OCI-LY7 (cell line): Measurements from ENCODE around the gene LCE2C. TPM values are rescaled to one million over a fixed set of nuclear protein-coding genes. Genes with fewer than 3 reads are reported as not detected.

Experiments used
- BruUV-seq: library from RNA; stranded (reverse); fragments of 400-500 nt; replicated peaks from 2 replicates; lab custom pipeline; 2021; lab: Mats Ljungman, UMichigan
- CTCF ChIA-PET: fragments of 300-600 bp; sonication (Branson Sonifier 250); formaldehyde crosslinking; loops from one replicate; lab custom pipeline; 2022; ENCODE audit warnings: antibody characterized with exemption; ENCODE audit not compliant: unreplicated experiment; lab: Charles Lee
- POLR2A ChIA-PET: fragments of 300-600 bp; sonication (Branson Sonifier 250); formaldehyde crosslinking; loops from one replicate; lab custom pipeline; 2022; ENCODE audit warnings: antibody characterized with exemption; lab: Charles Lee
- DNase-seq: peaks from one replicate; pipeline ENCODE4 v3.0.0-alpha.2; 2015; ENCODE audit warnings: low spot score
- H2AFZ ChIP-seq: fragments of 200-600 bp; sonication (generic), shearing (Covaris generic); 2 replicates; pipeline ENCODE4 v1.6.1; 2014; ENCODE audit warnings: mild to moderate bottlenecking, antibody characterized with exemption, low read length, moderate library complexity
- H3K27ac ChIP-seq: fragments of 200-600 bp; sonication (generic); 2 replicates; pipeline ENCODE4 v1.5.1; 2014; ENCODE audit warnings: mixed run types, low read depth, mild to moderate bottlenecking, moderate library complexity, low read length, inconsistent platforms; ENCODE audit not compliant: poor library complexity, severe bottlenecking
- H3K36me3 ChIP-seq: fragments of 200-600 bp; sonication (generic); 2 replicates; pipeline ENCODE4 v1.6.1; 2014; ENCODE audit warnings: mild to moderate bottlenecking, antibody characterized with exemption, low read length, moderate library complexity, mixed read lengths; ENCODE audit not compliant: insufficient read depth
- H3K4me1 ChIP-seq: fragments of 200-600 bp; sonication (generic); 2 replicates; pipeline ENCODE4 v1.5.1; 2014; ENCODE audit warnings: mild to moderate bottlenecking, low read length; ENCODE audit not compliant: insufficient read depth, poor library complexity, severe bottlenecking
- H3K4me2 ChIP-seq: fragments of 200-600 bp; sonication (generic); 2 replicates; pipeline ENCODE4 v1.6.1; 2014; ENCODE audit warnings: mild to moderate bottlenecking, low read length
- H3K4me3 ChIP-seq: fragments of 200-600 bp; sonication (generic); 2 replicates; pipeline ENCODE4 v1.5.1; 2014; ENCODE audit warnings: mild to moderate bottlenecking, low read depth, low read length; ENCODE audit not compliant: poor library complexity, severe bottlenecking
- H3K79me2 ChIP-seq: fragments of 200-600 bp; sonication (generic); 2 replicates; pipeline ENCODE4 v1.6.1; 2016; ENCODE audit warnings: low read depth, mild to moderate bottlenecking, low read length, moderate library complexity, mixed read lengths; ENCODE audit not compliant: insufficient read depth
- H3K9me2 ChIP-seq: fragments of 200-600 bp; sonication (generic); 2 replicates; pipeline ENCODE4 v1.6.1; 2016; ENCODE audit warnings: mild to moderate bottlenecking, low read length, mixed read lengths; ENCODE audit not compliant: insufficient read depth
- H3K9me3 ChIP-seq: fragments of 200-600 bp; sonication (generic); 2 replicates; pipeline ENCODE4 v1.6.1; 2014; ENCODE audit warnings: mild to moderate bottlenecking, mixed run types, low read length, mixed read lengths
- H4K20me1 ChIP-seq: fragments of 200-600 bp; sonication (generic); 2 replicates; pipeline ENCODE4 v1.6.1; 2014; ENCODE audit warnings: mild to moderate bottlenecking, antibody characterized with exemption, low read length, moderate library complexity, mixed read lengths; ENCODE audit not compliant: insufficient read depth
- EZH2phosphoT487 ChIP-seq: fragments of 200-600 bp; sonication (generic); IDR thresholded peaks from 2 replicates; pipeline ENCODE4 v1.6.1; 2018; ENCODE audit warnings: low read depth, borderline replicate concordance, mild to moderate bottlenecking, mixed run types, antibody characterized with exemption, low read length, moderate library complexity, mixed read lengths
- intact Hi-C: fragments of 100-400 bp; cut with micrococcal nuclease; formaldehyde crosslinking; loops from one replicate; pipeline ENCODE4 v1.10.0; 2022; ENCODE audit not compliant: unreplicated experiment
- total RNA-seq, 2 experiments: library from RNA; depleted of rRNA in 1 of 2; stranded (reverse); fragments of >200 nt in 1 of 2; shearing (Covaris generic) in 1 of 2; gene quantifications; 2 replicates each; pipeline ENCODE4 v1.2.3, GENCODE V29; 2014 to 2022
- TF ChIP-seq, protein P1 (sequence below): fragments of 200-600 bp; sonication (generic); conservative IDR thresholded peaks from 2 replicates; pipeline ENCODE4 v1.5.1; 2014; ENCODE audit warnings: mild to moderate bottlenecking, antibody characterized with exemption, low read length, moderate library complexity, mixed read lengths

The LCE2C gene
- total RNA-seq, 2 experiments from 2014 or later, result not detected

DNA sequence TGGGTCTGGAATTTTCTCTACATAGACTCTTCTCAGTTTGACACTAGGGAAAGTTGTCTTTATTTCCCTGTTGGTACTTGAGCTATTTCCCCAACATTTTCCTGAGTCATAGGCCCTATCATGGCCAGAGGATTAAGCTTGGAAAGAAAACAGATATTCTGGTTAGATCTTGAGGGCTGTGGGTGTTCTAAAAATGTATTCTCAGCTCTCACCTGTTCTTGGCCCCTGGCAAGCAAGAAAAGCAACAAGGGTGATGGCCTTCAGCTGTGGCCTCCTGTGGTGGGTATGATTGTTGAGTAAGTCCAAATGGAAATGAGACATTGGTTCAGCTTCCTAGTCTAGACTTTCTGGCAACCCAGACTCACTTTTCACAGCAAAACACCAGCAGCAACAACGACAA lies 34.7 kb upstream of the LCE2C start:
- intact Hi-C loops, result no loop called here
- POLR2A ChIA-PET, result no interaction called here

DNA sequence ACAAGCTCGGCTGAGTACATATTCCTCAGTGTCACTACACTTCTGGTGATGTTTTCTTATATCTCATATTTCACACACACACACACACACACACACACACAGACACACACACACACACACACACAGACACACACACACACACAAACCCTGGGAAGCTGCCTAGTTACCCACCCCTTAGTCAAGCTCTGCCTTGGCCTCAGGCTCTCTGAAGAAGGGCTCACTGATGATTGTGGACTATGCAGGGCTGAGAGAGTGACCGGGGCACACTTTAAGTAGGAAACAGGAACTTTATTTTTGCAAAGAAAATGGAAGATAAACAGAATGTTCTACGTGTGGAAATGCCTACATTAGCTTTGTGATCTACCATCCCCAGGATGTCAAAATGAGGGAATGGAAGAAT lies 31.1 kb upstream of the LCE2C start:
- intact Hi-C loops, result no loop called here
- POLR2A ChIA-PET, result no interaction called here
- H3K4me2 ChIP-seq, result no peak overlapping the region
- H4K20me1 ChIP-seq, result no peaks in the 10 kb centered on the region
- no peaks in the 10 kb centered on the region for H3K79me2 ChIP-seq
- TF ChIP-seq, protein P1, sequence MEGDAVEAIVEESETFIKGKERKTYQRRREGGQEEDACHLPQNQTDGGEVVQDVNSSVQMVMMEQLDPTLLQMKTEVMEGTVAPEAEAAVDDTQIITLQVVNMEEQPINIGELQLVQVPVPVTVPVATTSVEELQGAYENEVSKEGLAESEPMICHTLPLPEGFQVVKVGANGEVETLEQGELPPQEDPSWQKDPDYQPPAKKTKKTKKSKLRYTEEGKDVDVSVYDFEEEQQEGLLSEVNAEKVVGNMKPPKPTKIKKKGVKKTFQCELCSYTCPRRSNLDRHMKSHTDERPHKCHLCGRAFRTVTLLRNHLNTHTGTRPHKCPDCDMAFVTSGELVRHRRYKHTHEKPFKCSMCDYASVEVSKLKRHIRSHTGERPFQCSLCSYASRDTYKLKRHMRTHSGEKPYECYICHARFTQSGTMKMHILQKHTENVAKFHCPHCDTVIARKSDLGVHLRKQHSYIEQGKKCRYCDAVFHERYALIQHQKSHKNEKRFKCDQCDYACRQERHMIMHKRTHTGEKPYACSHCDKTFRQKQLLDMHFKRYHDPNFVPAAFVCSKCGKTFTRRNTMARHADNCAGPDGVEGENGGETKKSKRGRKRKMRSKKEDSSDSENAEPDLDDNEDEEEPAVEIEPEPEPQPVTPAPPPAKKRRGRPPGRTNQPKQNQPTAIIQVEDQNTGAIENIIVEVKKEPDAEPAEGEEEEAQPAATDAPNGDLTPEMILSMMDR, result no peak
- TF ChIP-seq EZH2phosphoT487, result no peak
- CTCF ChIA-PET, result no interaction called here
- no TSS peak for BruUV-seq
- H3K4me1 ChIP-seq, result no peaks in the 10 kb centered on the region
- no peak overlapping the region for H3K27ac ChIP-seq
- H3K9me2 ChIP-seq, result no peaks in the 10 kb centered on the region
- no peak overlapping the region for H2AFZ ChIP-seq
- DNase-seq, result no peak
- no peaks in the 10 kb centered on the region for H3K36me3 ChIP-seq
- H3K9me3 ChIP-seq, result no peaks in the 10 kb centered on the region
- no peak overlapping the region for H3K4me3 ChIP-seq

More for the DNA sequence above, 34.7 kb upstream of the LCE2C start:
- no peak for TF ChIP-seq EZH2phosphoT487
- TF ChIP-seq, protein P1, result no peak
- Histone ChIP-seq H3K4me2 (no peak overlapping the region), H4K20me1 (no peaks in the 10 kb centered on the region), H2AFZ (no peak overlapping the region), H3K4me3 (no peak overlapping the region), H3K4me1 (no peaks in the 10 kb centered on the region), H3K9me2 (no peaks in the 10 kb centered on the region), H3K36me3 (no peaks in the 10 kb centered on the region), H3K9me3 (no peaks in the 10 kb centered on the region), H3K27ac (no peak overlapping the region), H3K79me2 (no peaks in the 10 kb centered on the region)
- no peak for DNase-seq
- BruUV-seq, result no TSS peak
- CTCF ChIA-PET, result no interaction called here

DNA sequence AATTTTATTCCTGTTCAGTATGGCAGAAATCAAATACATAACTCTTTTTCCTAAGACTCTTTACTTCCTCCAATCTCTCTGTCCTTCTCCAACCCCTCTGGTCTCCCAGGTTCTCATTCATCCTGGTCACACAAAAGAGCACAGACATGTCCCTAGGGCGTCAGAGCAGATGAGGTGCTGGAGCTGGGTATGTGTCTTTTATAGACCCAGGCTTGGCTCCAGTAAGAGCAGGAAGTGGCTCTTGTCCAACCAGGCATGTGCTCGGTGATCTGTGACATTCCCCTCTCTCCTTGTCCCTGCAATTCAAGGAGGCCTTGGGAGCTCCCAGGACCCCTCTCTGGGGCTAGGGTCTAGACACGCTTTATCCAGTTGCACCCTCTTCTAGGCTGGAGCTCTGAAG lies 29.9 kb upstream of the LCE2C start:
- H3K4me3 ChIP-seq, result no peak overlapping the region
- H3K79me2 ChIP-seq, result no peaks in the 10 kb centered on the region
- no TSS peak for BruUV-seq
- H4K20me1 ChIP-seq, result no peaks in the 10 kb centered on the region
- no peaks in the 10 kb centered on the region for H3K4me1 ChIP-seq
- DNase-seq, result no peak
- H3K9me3 ChIP-seq, result no peaks in the 10 kb centered on the region
- no peak for TF ChIP-seq EZH2phosphoT487
- TF ChIP-seq, protein P1, result no peak
- no peak overlapping the region for H3K27ac ChIP-seq
- H3K36me3 ChIP-seq, result no peaks in the 10 kb centered on the region
- intact Hi-C loops, result no loop called here
- H3K9me2 ChIP-seq, result no peaks in the 10 kb centered on the region
- POLR2A ChIA-PET, result no interaction called here
- H3K4me2 ChIP-seq, result no peak overlapping the region
- CTCF ChIA-PET, result no interaction called here
- H2AFZ ChIP-seq, result no peak overlapping the region
